WTC11 (cell line): ENCODE measurements around the gene COG1. TPM values are rescaled to one million over a fixed set of nuclear protein-coding genes. Genes with fewer than 3 reads are reported as not detected.

Experiments
- ATAC-seq: fragments of 200-7000 bp; cut with Tn5 transposase; 2 replicates; pipeline ENCODE4 v1.10.0; 2021; ENCODE audit warnings: mild to moderate bottlenecking, moderate library complexity
- CTCF ChIA-PET: fragments of 300-600 bp; sonication (Branson Sonifier 250); formaldehyde crosslinking; loops from one replicate; lab custom pipeline; 2021; ENCODE audit warnings: antibody characterized with exemption; lab: Charles Lee
- POLR2A ChIA-PET: fragments of 350-600 bp; sonication (Branson Sonifier 250); formaldehyde crosslinking; loops from one replicate; lab custom pipeline; 2021; ENCODE audit warnings: antibody characterized with exemption; lab: Charles Lee
- DNase-seq: peaks from one replicate; pipeline ENCODE4 v3.0.0; 2021; ENCODE audit warnings: low spot score
- H3K27ac Mint-ChIP-seq: 2 replicates; pipeline ENCODE4 v1.8.0; 2021; ENCODE audit warnings: mixed read lengths
- H3K27me3 Mint-ChIP-seq: 2 replicates; pipeline ENCODE4 v1.8.0; 2021; ENCODE audit warnings: low read depth, mild to moderate bottlenecking, moderate library complexity, mixed read lengths
- H3K36me3 Mint-ChIP-seq: 2 replicates; pipeline ENCODE4 v1.8.0; 2021; ENCODE audit warnings: mixed read lengths
- H3K4me1 Mint-ChIP-seq: 2 replicates; pipeline ENCODE4 v1.8.0; 2022; ENCODE audit warnings: mixed read lengths
- H3K4me3 Mint-ChIP-seq: 2 replicates; pipeline ENCODE4 v1.8.0; 2021; ENCODE audit warnings: mild to moderate bottlenecking, moderate library complexity, mixed read lengths
- H3K9me3 Mint-ChIP-seq: 2 replicates; pipeline ENCODE4 v1.8.0; 2021; ENCODE audit warnings: mixed read lengths
- AFF4 ChIP-seq: sonication (generic); formaldehyde crosslinking; IDR thresholded peaks from 2 replicates; pipeline ENCODE4 v1.8.1; 2023; ENCODE audit warnings: mild to moderate bottlenecking, missing genetic modification reagents, borderline replicate concordance
- CBFB ChIP-seq: sonication (generic); formaldehyde crosslinking; IDR thresholded peaks from 2 replicates; pipeline ENCODE4 v1.8.1; 2022; ENCODE audit warnings: mild to moderate bottlenecking, low read depth, missing genetic modification reagents
- CREM ChIP-seq: sonication (generic); formaldehyde crosslinking; IDR thresholded peaks from 2 replicates; pipeline ENCODE4 v1.8.1; 2022; ENCODE audit warnings: mild to moderate bottlenecking, missing genetic modification reagents, moderate library complexity
- CTCF ChIP-seq: fragments of 200-600 bp; IDR thresholded peaks from 2 replicates; pipeline ENCODE4 v1.8.0; 2022; ENCODE audit warnings: antibody characterized with exemption
- ESRRA ChIP-seq: sonication (generic); formaldehyde crosslinking; IDR thresholded peaks from 2 replicates; pipeline ENCODE4 v1.8.1; 2022; ENCODE audit warnings: mild to moderate bottlenecking, missing genetic modification reagents, borderline replicate concordance
- ETV6 ChIP-seq: sonication (generic); formaldehyde crosslinking; IDR thresholded peaks from 2 replicates; pipeline ENCODE4 v1.8.1; 2022; ENCODE audit warnings: mild to moderate bottlenecking, missing genetic modification reagents
- FOXK1 ChIP-seq: sonication (generic); formaldehyde crosslinking; IDR thresholded peaks from 2 replicates; pipeline ENCODE4 v1.8.0; 2022; ENCODE audit warnings: mild to moderate bottlenecking, moderate library complexity, missing genetic modification reagents
- GABPB1 ChIP-seq: sonication (generic); formaldehyde crosslinking; IDR thresholded peaks from 2 replicates; pipeline ENCODE4 v1.8.1; 2023; ENCODE audit warnings: mild to moderate bottlenecking, missing genetic modification reagents
- GTF2I ChIP-seq: fragments of 250-450 bp; sonication (Bioruptor Pico); conservative IDR thresholded peaks from 2 replicates; pipeline ENCODE4 v1.4.0; 2021; ENCODE audit warnings: mild to moderate bottlenecking
- MYBL2 ChIP-seq: sonication (generic); formaldehyde crosslinking; IDR thresholded peaks from 2 replicates; pipeline ENCODE4 v1.8.1; 2023; ENCODE audit warnings: mild to moderate bottlenecking, moderate library complexity, missing genetic modification reagents
- NFATC4 ChIP-seq: fragments of 250-450 bp; sonication (Bioruptor Pico); IDR thresholded peaks from 2 replicates; pipeline ENCODE4 v1.9.0; 2021; ENCODE audit warnings: mild to moderate bottlenecking
- RORB ChIP-seq: fragments of 250-450 bp; sonication (Bioruptor Pico); IDR thresholded peaks from 2 replicates; pipeline ENCODE4 v1.9.0; 2021; ENCODE audit warnings: mild to moderate bottlenecking
- SMAD3 ChIP-seq: sonication (generic); formaldehyde crosslinking; IDR thresholded peaks from 2 replicates; pipeline ENCODE4 v1.8.0; 2022; ENCODE audit warnings: missing genetic modification reagents, mild to moderate bottlenecking, borderline replicate concordance
- SOX15 ChIP-seq: fragments of 250-450 bp; sonication (Bioruptor Pico); IDR thresholded peaks from 2 replicates; pipeline ENCODE4 v1.9.0; 2021; ENCODE audit warnings: mild to moderate bottlenecking
- TEAD1 ChIP-seq: sonication (generic); formaldehyde crosslinking; IDR thresholded peaks from 2 replicates; pipeline ENCODE4 v1.8.0; 2022; ENCODE audit warnings: mild to moderate bottlenecking, missing genetic modification reagents
- TEAD4 ChIP-seq: sonication (generic); formaldehyde crosslinking; IDR thresholded peaks from 2 replicates; pipeline ENCODE4 v1.8.0; 2022; ENCODE audit warnings: mild to moderate bottlenecking, missing genetic modification reagents
- ZNF121 ChIP-seq: sonication (generic); formaldehyde crosslinking; IDR thresholded peaks from 2 replicates; pipeline ENCODE4 v1.8.0; 2023; ENCODE audit warnings: missing genetic modification reagents
- ZNF263 ChIP-seq: sonication (generic); formaldehyde crosslinking; IDR thresholded peaks from 2 replicates; pipeline ENCODE4 v1.8.1; 2022; ENCODE audit warnings: low read depth, mild to moderate bottlenecking, moderate library complexity, missing genetic modification reagents
- ZNF423 ChIP-seq: fragments of 250-450 bp; sonication (Bioruptor Pico); IDR thresholded peaks from 2 replicates; pipeline ENCODE4 v2.1.2; 2022; ENCODE audit warnings: mild to moderate bottlenecking, moderate library complexity
- total RNA-seq: library from RNA; stranded (reverse); gene quantifications from 3 replicates; pipeline ENCODE4 v1.2.3, GENCODE V29; 2021
- TF ChIP-seq, protein P1 (sequence below): sonication (generic); formaldehyde crosslinking; conservative IDR thresholded peaks from 2 replicates; pipeline ENCODE4 v1.8.1; 2022; ENCODE audit warnings: mild to moderate bottlenecking, missing genetic modification reagents
- TF ChIP-seq, protein P2 (sequence below): sonication (generic); formaldehyde crosslinking; IDR thresholded peaks from 2 replicates; pipeline ENCODE4 v1.8.1; 2022; ENCODE audit warnings: mild to moderate bottlenecking, moderate library complexity, missing genetic modification reagents
- TF ChIP-seq, protein P3 (sequence below): sonication (generic); formaldehyde crosslinking; IDR thresholded peaks from 2 replicates; pipeline ENCODE4 v1.8.0; 2022; ENCODE audit warnings: mild to moderate bottlenecking, missing genetic modification reagents

COG1 gene
- total RNA-seq, 1 experiment from 2014 or later, result 22.6 TPM

DNA sequence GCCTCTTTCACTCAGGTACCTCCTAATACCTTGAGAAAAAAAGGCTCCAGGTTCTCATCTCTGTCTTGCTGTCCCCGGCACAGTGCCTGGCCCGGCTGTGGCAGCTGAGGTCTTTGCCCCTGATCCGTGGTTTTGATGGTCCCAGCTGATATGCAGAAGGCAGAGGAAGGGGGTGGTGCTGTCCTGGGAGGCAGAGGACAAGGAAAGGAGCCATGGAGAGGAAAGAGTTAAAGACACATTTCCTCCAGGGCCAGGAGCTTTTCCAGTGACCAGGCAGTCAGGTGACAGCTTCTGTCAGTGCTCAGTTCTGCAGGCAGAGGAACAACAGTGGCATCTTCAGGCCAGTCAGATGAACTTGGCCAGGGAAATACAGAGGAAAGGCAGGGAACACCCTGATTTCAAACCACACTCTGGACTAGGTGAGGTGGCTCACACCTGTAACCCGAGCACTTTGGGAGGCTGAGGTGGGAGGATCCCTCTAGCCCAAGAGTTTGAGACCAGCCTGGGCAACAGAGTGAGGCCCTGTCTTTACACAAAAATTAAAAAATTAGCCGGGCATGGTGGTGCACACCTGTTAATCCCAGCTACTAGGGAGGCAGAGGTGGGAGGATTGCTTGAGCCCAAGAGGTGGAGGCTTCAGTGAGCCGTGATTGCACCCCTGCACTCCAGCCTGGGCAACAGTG lies 3.3 kb upstream of the COG1 start (continued):
- TF ChIP-seq, protein P1, sequence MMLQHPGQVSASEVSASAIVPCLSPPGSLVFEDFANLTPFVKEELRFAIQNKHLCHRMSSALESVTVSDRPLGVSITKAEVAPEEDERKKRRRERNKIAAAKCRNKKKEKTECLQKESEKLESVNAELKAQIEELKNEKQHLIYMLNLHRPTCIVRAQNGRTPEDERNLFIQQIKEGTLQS (CRISPR knock-in tag), result no peak
- TF ChIP-seq ZNF423 (no peak), GABPB1 (CRISPR knock-in tag) (no peak), NFATC4 (no peak)

- H3K4me3 Mint-ChIP-seq, result peak overlapping the region; percentile 90
- peaks cover 4% of the 10 kb centered on the region; the same call in 1 of the 2 replicates for H3K36me3 Mint-ChIP-seq
- H3K27ac Mint-ChIP-seq, result peak overlapping the region; percentile 16
- H3K27me3 Mint-ChIP-seq, result no peaks in the 10 kb centered on the region
- ChIA-PET CTCF (interaction anchor here (0.6 to 4.0 kb wide), 12 partner anchors 9 to 635 kb away, joined by 3 to 48 read pairs (median 4); partner anchors contain the start of gene CDC42EP4), POLR2A (interaction anchor here (1.7 to 2.0 kb wide), 2 partner anchors 26 to 206 kb away, joined by 3 to 6 read pairs; partner anchors contain the start of gene SSTR2)
- H3K9me3 Mint-ChIP-seq, result no peaks in the 10 kb centered on the region
- peak; percentile 62 for DNase-seq
- ATAC-seq, result peak; percentile 13
- TF ChIP-seq CTCF, result peak; percentile 63
- TF ChIP-seq AFF4, result no peak
- TF ChIP-seq ZNF121 (CRISPR knock-in tag), result no peak
- TF ChIP-seq ESRRA (CRISPR knock-in tag), result no peak
- TF ChIP-seq FOXK1, result no peak
- 0 out of 2 replicates have a peak, but pooled peaks have one; percentile 34 for TF ChIP-seq GABPB1 (CRISPR knock-in tag)
- no peak for TF ChIP-seq SOX15 (CRISPR knock-in tag)
- no peak for TF ChIP-seq RORB (CRISPR knock-in tag)
- TF ChIP-seq, protein P2, sequence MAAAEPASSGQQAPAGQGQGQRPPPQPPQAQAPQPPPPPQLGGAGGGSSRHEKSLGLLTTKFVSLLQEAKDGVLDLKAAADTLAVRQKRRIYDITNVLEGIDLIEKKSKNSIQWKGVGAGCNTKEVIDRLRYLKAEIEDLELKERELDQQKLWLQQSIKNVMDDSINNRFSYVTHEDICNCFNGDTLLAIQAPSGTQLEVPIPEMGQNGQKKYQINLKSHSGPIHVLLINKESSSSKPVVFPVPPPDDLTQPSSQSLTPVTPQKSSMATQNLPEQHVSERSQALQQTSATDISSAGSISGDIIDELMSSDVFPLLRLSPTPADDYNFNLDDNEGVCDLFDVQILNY, result 0 out of 2 replicates have a peak, but pooled peaks have one; percentile 29
- H3K4me1 Mint-ChIP-seq, result peaks cover 21% of the 10 kb centered on the region
Observed at GRCh38 chr17:73191443-73192205, 1.2 kb upstream of the COG1 start.

GRCh38 chr17:73192206-73192893 lies 505 bp upstream of the COG1 start:
- ATAC-seq (peak; percentile 42), DNase-seq (peak; percentile 67)
- Mint-ChIP-seq H3K27me3 (no peaks in the 10 kb centered on the region), H3K9me3 (no peaks in the 10 kb centered on the region), H3K4me3 (peak overlapping the region; percentile 90), H3K36me3 (peaks cover 12% of the 10 kb centered on the region), H3K4me1 (peaks cover 21% of the 10 kb centered on the region), H3K27ac (peak overlapping the region; percentile 97)
- ChIA-PET CTCF (interaction anchor here (0.7 to 4.0 kb wide), 11 partner anchors 23 to 467 kb away, joined by 3 to 48 read pairs (median 3); partner anchors contain the start of gene CDC42EP4), POLR2A (interaction anchor here (1.7 to 2.0 kb wide), 2 partner anchors 27 to 206 kb away, joined by 3 to 6 read pairs; partner anchors contain the start of gene SSTR2)
- TF ChIP-seq, protein P3, sequence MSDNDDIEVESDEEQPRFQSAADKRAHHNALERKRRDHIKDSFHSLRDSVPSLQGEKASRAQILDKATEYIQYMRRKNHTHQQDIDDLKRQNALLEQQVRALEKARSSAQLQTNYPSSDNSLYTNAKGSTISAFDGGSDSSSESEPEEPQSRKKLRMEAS (CRISPR knock-in tag), result 0 out of 2 replicates have a peak, but pooled peaks have one; percentile 15
- TF ChIP-seq ETV6 (CRISPR knock-in tag) (peak; percentile 59; the same call in 1 of the 2 replicates), ZNF263 (CRISPR knock-in tag) (0 out of 2 replicates have a peak, but pooled peaks have one; percentile 35), CREM (CRISPR knock-in tag) (peak; percentile 44; the same call in 1 of the 2 replicates), TEAD1 (0 out of 2 replicates have a peak, but pooled peaks have one; percentile 36), CBFB (0 out of 2 replicates have a peak, but pooled peaks have one; percentile 24), SMAD3 (CRISPR knock-in tag) (no peak), GTF2I (no peak), TEAD4 (CRISPR knock-in tag) (no peak), MYBL2 (CRISPR knock-in tag) (no peak)
- TF ChIP-seq, protein P2, result peak; percentile 41; the same call in 1 of the 2 replicates
